Neuronal stem cell (in vitro differentiated cells): Measurements from ENCODE around the gene RLBP1.

Experiments
- DNase-seq: peaks from one replicate; pipeline ENCODE4 v3.0.0-alpha.2; 2013; ENCODE audit warnings: low spot score
- H2AFZ ChIP-seq: one replicate; pipeline ENCODE4 v1.6.1; 2013; ENCODE audit warnings: mild to moderate bottlenecking, low read length, inconsistent platforms
- H2AK5ac ChIP-seq: 2 replicates; pipeline ENCODE4 v1.6.1; 2013; ENCODE audit warnings: low read depth, mild to moderate bottlenecking, inconsistent platforms, low read length, moderate library complexity, mixed read lengths
- H2BK120ac ChIP-seq: 2 replicates; pipeline ENCODE4 v1.6.1; 2013; ENCODE audit warnings: low read depth, mild to moderate bottlenecking, inconsistent platforms, low read length, moderate library complexity, mixed read lengths
- H2BK12ac ChIP-seq: one replicate; pipeline ENCODE4 v1.6.1; 2013; ENCODE audit warnings: low read length, inconsistent platforms
- H2BK15ac ChIP-seq: 2 replicates; pipeline ENCODE4 v1.6.1; 2013; ENCODE audit warnings: mild to moderate bottlenecking, low read length, inconsistent platforms, mixed read lengths
- H2BK5ac ChIP-seq: one replicate; pipeline ENCODE4 v1.6.1; 2013; ENCODE audit warnings: inconsistent platforms, mild to moderate bottlenecking, low read length, moderate library complexity
- H3K14ac ChIP-seq: one replicate; pipeline ENCODE4 v1.6.1; 2013; ENCODE audit warnings: low read length, inconsistent platforms
- H3K18ac ChIP-seq: 2 replicates; pipeline ENCODE4 v1.6.1; 2013; ENCODE audit warnings: low read length, inconsistent platforms
- H3K23ac ChIP-seq: 2 replicates; pipeline ENCODE4 v1.6.1; 2013; ENCODE audit warnings: low read depth, mild to moderate bottlenecking, mixed read lengths, low read length, inconsistent platforms; ENCODE audit not compliant: poor library complexity
- H3K27ac ChIP-seq: replicated peaks from 3 replicates; pipeline ENCODE4 v1.5.1; 2013; ENCODE audit warnings: low read length, inconsistent platforms
- H3K27me3 ChIP-seq, 3 experiments: 2 replicates each; pipeline ENCODE4 v1.6.1; 2013; ENCODE audit warnings: low read length in 3 of 3, mild to moderate bottlenecking in 2 of 3, inconsistent platforms in 1 of 3, low read depth in 1 of 3, mixed read lengths in 1 of 3, moderate library complexity in 1 of 3; ENCODE audit not compliant: control insufficient read depth in 3 of 3, insufficient read depth in 3 of 3
- H3K36me3 ChIP-seq, 2 donors: replicated peaks in 1 of 2; 2 replicates each; pipeline ENCODE4 v1.6.1; 2013; ENCODE audit warnings: low read length in 2 of 2; ENCODE audit not compliant: control insufficient read depth in 2 of 2, insufficient read depth in 2 of 2
- H3K4ac ChIP-seq: 2 replicates; pipeline ENCODE4 v1.6.1; 2013; ENCODE audit warnings: inconsistent platforms, mild to moderate bottlenecking, low read length, moderate library complexity
- H3K4me1 ChIP-seq, 2 donors: 1 replicate in 1 of 2; 2 replicates in 1 of 2; pipeline ENCODE4 v1.6.1; 2013; ENCODE audit warnings: low read length in 2 of 2, low read depth in 1 of 2; ENCODE audit not compliant: control insufficient read depth in 2 of 2, insufficient read depth in 1 of 2
- H3K4me2 ChIP-seq: one replicate; pipeline ENCODE4 v1.6.1; 2013; ENCODE audit warnings: mild to moderate bottlenecking, low read length, inconsistent platforms; ENCODE audit not compliant: insufficient read depth, poor library complexity, severe bottlenecking
- H3K4me3 ChIP-seq, 2 donors: 2 replicates each; pipeline ENCODE4 v1.5.1; 2013; ENCODE audit warnings: low read length in 2 of 2, mild to moderate bottlenecking in 2 of 2, inconsistent platforms in 1 of 2, moderate library complexity in 1 of 2
- H3K79me1 ChIP-seq: one replicate; pipeline ENCODE4 v1.6.1; 2013; ENCODE audit warnings: low read depth, mild to moderate bottlenecking, inconsistent platforms, low read length, moderate library complexity
- H3K9ac ChIP-seq: one replicate; pipeline ENCODE4 v1.6.1; 2013; ENCODE audit warnings: mild to moderate bottlenecking, low read depth, low read length, inconsistent platforms; ENCODE audit not compliant: poor library complexity
- H3K9me3 ChIP-seq, 2 donors: replicated peaks in 1 of 2; 2 replicates each; pipeline versions ENCODE3 to v1.6.1; 2013; ENCODE audit warnings: low read length in 2 of 2, mild to moderate bottlenecking in 2 of 2, inconsistent platforms in 1 of 2, low read depth in 1 of 2, mixed read lengths in 1 of 2, moderate library complexity in 1 of 2; ENCODE audit not compliant: control insufficient read depth in 2 of 2, insufficient read depth in 1 of 2
- H4K8ac ChIP-seq: one replicate; pipeline ENCODE4 v1.6.1; 2013; ENCODE audit warnings: low read depth, mild to moderate bottlenecking, inconsistent platforms, low read length, moderate library complexity
- H4K91ac ChIP-seq: one replicate; pipeline ENCODE4 v1.6.1; 2013; ENCODE audit warnings: low read length, low read depth, mild to moderate bottlenecking, inconsistent platforms; ENCODE audit not compliant: poor library complexity
- WGBS, 2 donors: extraction: QIAGEN DNeasy Blood & Tissue Kit; methylation state at CpG; one replicate each; pipeline ENCODE4 v1.1.7; 2013; ENCODE audit warnings: missing lambda C conversion rate in 2 of 2, mixed read lengths in 1 of 2; ENCODE audit not compliant: insufficient read length in 2 of 2, insufficient replicate concordance in 1 of 2; ENCODE audit errors: extremely low coverage in 2 of 2; 5-methylcytosine and 5-hydroxymethylcytosine counted together

RLBP1 gene

DNA sequence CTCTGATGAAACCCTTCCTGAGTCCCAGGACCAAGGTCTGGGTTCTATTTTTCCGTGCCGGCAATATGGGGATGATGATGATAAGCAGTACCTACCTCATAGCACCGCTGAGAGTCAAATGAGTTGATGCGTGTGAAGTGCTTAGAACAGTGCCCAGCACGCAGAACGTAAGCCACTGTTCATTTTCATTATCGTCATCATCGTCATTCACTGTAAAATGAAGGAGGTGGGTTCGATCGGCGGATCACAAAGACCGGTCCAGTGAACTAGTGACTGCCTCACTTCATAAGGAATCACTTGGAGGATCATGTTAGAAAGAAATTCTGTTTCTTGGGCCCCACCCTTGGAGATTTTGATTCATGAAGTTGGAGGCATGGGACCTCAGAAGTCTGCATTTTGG, 44.3 kb downstream of the RLBP1 start:
- no peak overlapping the region for H3K14ac ChIP-seq
- no peak overlapping the region for H3K4ac ChIP-seq
- H3K4me1 ChIP-seq, result no peaks in the 10 kb centered on the region
- no peak for DNase-seq
- no peak overlapping the region for H3K27ac ChIP-seq
- H4K91ac ChIP-seq, result no peak overlapping the region
- no peak overlapping the region for H3K4me3 ChIP-seq
- no peak overlapping the region for H2BK12ac ChIP-seq
- H2BK120ac ChIP-seq, result no peak overlapping the region
- H2AK5ac ChIP-seq, result no peak overlapping the region
- H3K4me2 ChIP-seq, result no peak overlapping the region
- H3K9ac ChIP-seq, result no peak overlapping the region
- no peak overlapping the region for H4K8ac ChIP-seq
- no peak overlapping the region for H2BK15ac ChIP-seq
- no peak overlapping the region for H3K18ac ChIP-seq
- H2AFZ ChIP-seq, result peak overlapping the region; percentile 67
- H3K79me1 ChIP-seq, result no peaks in the 10 kb centered on the region
- H3K27me3 ChIP-seq, result no peaks in the 10 kb centered on the region
- no CpG with 5 or more reads among the region's 12 CpGs for WGBS, 2 donors
- H3K23ac ChIP-seq, result no peak overlapping the region
- no peak overlapping the region for H2BK5ac ChIP-seq
- H3K9me3 ChIP-seq, result no peaks in the 10 kb centered on the region
- H3K36me3 ChIP-seq, result peaks cover 0 to 21% of the 10 kb centered on the region in 2 donors

GRCh38 chr15:89175617-89176191, 45.7 kb downstream of the RLBP1 start:
- H2AK5ac ChIP-seq, result no peak overlapping the region
- no peak overlapping the region for H3K14ac ChIP-seq
- no peaks in the 10 kb centered on the region for H3K79me1 ChIP-seq
- no peak overlapping the region for H4K8ac ChIP-seq
- peaks cover 0 to 21% of the 10 kb centered on the region in 2 donors for H3K36me3 ChIP-seq
- no peak overlapping the region for H3K4me2 ChIP-seq
- no peaks in the 10 kb centered on the region for H3K4me1 ChIP-seq
- no peak overlapping the region for H2BK15ac ChIP-seq
- H3K9me3 ChIP-seq, result no peaks in the 10 kb centered on the region
- H3K4ac ChIP-seq, result no peak overlapping the region
- H3K9ac ChIP-seq, result no peak overlapping the region
- no peak overlapping the region for H2BK12ac ChIP-seq
- no peak overlapping the region for H3K4me3 ChIP-seq
- WGBS, 2 donors, result 100% methylated on average over 2 of the region's 13 CpGs; no CpG with 5 or more reads in 1 of the 2 donors
- no peaks in the 10 kb centered on the region for H3K27me3 ChIP-seq
- no peak overlapping the region for H4K91ac ChIP-seq
- no peak overlapping the region for H3K18ac ChIP-seq
- DNase-seq, result no peak
- no peak overlapping the region for H2AFZ ChIP-seq
- no peak overlapping the region for H3K23ac ChIP-seq
- H2BK5ac ChIP-seq, result no peak overlapping the region
- no peak overlapping the region for H3K27ac ChIP-seq
- H2BK120ac ChIP-seq, result no peak overlapping the region

DNA sequence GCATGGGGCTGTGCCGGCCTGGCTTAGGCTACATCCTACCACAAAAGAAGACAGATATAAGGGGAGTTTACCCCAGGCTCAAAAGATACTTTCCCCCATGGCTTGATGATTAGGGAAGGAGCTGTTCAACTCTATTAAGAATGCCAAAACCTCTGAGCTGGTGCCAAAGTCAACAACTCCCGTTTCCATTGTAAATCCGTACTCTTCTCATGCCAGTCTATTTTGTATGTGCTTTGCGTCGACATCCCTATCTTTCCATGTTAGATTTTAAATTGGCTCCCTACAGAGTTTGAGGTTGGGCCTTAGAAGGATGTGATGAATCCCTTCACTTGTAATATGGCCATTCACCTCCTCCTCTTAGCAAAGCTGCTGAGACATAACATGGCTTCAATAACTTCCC, 46.9 kb downstream of the RLBP1 start:
- H3K9me3 ChIP-seq, result no peaks in the 10 kb centered on the region
- no peaks in the 10 kb centered on the region for H3K4me1 ChIP-seq
- WGBS, 2 donors, result no CpG with 5 or more reads among the region's 5 CpGs
- H3K18ac ChIP-seq, result no peak overlapping the region
- no peak overlapping the region for H3K4me2 ChIP-seq
- no peak overlapping the region for H2AFZ ChIP-seq
- no peak overlapping the region for H3K27ac ChIP-seq
- H2AK5ac ChIP-seq, result no peak overlapping the region
- no peak overlapping the region for H3K4me3 ChIP-seq
- no peak for DNase-seq
- H2BK12ac ChIP-seq, result no peak overlapping the region
- H3K36me3 ChIP-seq, result peaks cover 0 to 21% of the 10 kb centered on the region in 2 donors
- H4K8ac ChIP-seq, result no peak overlapping the region
- H2BK5ac ChIP-seq, result no peak overlapping the region
- no peak overlapping the region for H3K9ac ChIP-seq
- no peak overlapping the region for H3K4ac ChIP-seq
- H3K14ac ChIP-seq, result no peak overlapping the region
- H3K27me3 ChIP-seq, result no peaks in the 10 kb centered on the region
- H2BK15ac ChIP-seq, result no peak overlapping the region
- H3K23ac ChIP-seq, result no peak overlapping the region
- no peaks in the 10 kb centered on the region for H3K79me1 ChIP-seq
- no peak overlapping the region for H4K91ac ChIP-seq
- H2BK120ac ChIP-seq, result no peak overlapping the region

DNA sequence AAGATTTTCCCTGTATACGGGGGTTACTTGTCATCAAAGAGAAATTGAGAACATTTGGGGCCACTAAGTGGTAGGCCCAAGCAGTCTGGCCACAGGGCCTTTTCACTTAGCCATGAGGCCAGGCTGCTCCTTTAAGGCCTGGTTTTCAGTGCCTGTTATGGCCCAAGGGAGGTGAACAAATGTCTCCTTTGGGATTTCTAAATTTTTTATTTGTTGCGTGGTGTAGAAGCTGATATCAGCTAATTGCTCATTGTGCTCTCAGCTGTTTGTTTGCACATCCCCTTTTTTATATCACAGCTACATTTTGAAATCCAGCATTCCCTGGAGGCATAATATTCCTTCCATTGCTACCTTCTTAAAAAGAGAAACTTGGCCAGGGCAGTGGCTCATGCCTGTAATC, 48.5 kb downstream of the RLBP1 start:
- no CpG with 5 or more reads among the region's 2 CpGs for WGBS, 2 donors
- H3K23ac ChIP-seq, result no peak overlapping the region
- DNase-seq, result no peak
- no peak overlapping the region for H2BK12ac ChIP-seq
- H2BK15ac ChIP-seq, result no peak overlapping the region
- no peak overlapping the region for H3K4me2 ChIP-seq
- H2BK120ac ChIP-seq, result no peak overlapping the region
- H3K14ac ChIP-seq, result no peak overlapping the region
- H3K4me3 ChIP-seq, result no peak overlapping the region
- H4K8ac ChIP-seq, result no peak overlapping the region
- peaks cover under 1 to 2% of the 10 kb centered on the region in 2 donors for H3K4me1 ChIP-seq
- H3K27me3 ChIP-seq, result no peaks in the 10 kb centered on the region
- no peaks in the 10 kb centered on the region for H3K79me1 ChIP-seq
- no peak overlapping the region for H3K9ac ChIP-seq
- no peak overlapping the region for H4K91ac ChIP-seq
- H2AK5ac ChIP-seq, result no peak overlapping the region
- H3K27ac ChIP-seq, result no peak overlapping the region
- H3K18ac ChIP-seq, result no peak overlapping the region
- no peak overlapping the region for H3K4ac ChIP-seq
- H3K9me3 ChIP-seq, result no peaks in the 10 kb centered on the region
- H2BK5ac ChIP-seq, result no peak overlapping the region
- no peak overlapping the region for H2AFZ ChIP-seq
- H3K36me3 ChIP-seq, result peaks cover 0 to 17% of the 10 kb centered on the region in 2 donors
